ENCODE measurements around the gene TRPC4AP.
"Not testable (repeated sequence)": the region's sequence is repeated elsewhere in the genome, so short reads cannot be mapped to it uniquely, and the experiment has no call there.

Gene TRPC4AP

GRCh38 chr20:35092524-35093266, at the start of gene TRPC4AP:
TRPC4AP (minus strand) TSS chr20:35092807; CDS start chr20:35092781, 26 bp downstream.
- DNase-seq (ENCODE audit: low read depth) = peak; percentile 85

- DNase-seq (ENCODE audit: low read depth) = no peak
Observed at GRCh38 chr20:35135867-35136586, 43.4 kb upstream of the TRPC4AP start.

DNA sequence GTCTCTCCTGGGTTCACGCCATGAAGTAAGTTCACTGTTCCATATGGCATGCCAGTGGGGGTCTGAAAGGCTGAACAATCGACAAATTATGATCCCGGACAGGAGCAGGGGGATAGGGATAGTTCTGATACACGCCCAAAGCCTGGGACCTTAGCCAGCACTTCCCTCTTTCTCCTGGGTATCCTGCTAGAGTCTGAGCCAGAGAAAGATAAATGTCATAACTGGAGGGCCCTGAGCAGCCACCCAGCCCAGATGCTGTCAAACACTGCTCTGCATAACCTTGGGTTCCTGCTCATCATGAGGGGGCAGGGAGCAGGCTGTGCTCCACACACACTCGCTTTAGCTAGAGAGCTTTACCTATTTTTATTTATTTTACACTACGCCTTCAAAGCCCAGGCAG, 42.3 kb upstream of the TRPC4AP start:
- no peak for DNase-seq (ENCODE audit: low read depth)

DNA sequence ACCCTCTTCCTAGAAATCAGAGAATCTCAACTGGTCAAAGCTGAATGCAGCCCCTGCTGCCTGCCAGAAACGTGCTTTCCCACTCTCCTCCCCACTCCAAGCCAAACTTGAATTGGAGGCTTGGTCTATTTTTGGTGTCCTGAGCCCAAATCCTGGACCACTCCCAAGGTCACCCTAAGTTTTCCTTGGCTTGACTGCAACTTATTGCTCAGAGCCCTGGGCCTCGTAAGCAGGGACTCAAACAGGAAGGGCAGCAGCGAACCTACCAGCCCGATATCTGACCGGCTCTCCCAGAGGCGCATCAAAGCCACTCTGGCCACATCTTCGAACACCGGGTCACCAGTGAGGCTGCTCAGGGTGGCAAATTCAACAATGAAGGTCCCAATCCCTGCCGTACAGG, 41.9 kb upstream of the TRPC4AP start:
- DNase-seq (ENCODE audit: low read depth) = no peak

- no peak for DNase-seq (ENCODE audit: low read depth)
Observed at GRCh38 chr20:35133735-35134134, 41.1 kb upstream of the TRPC4AP start.

- DNase-seq (ENCODE audit: low read depth) = no peak
Observed at GRCh38 chr20:35133031-35133430, 40.4 kb upstream of the TRPC4AP start.

- DNase-seq (ENCODE audit: low read depth) = no peak
Observed at GRCh38 chr20:35131934-35132333, 39.3 kb upstream of the TRPC4AP start.

GRCh38 chr20:35129647-35130069, 37.1 kb upstream of the TRPC4AP start:
- no peak for DNase-seq (ENCODE audit: low read depth)

DNA sequence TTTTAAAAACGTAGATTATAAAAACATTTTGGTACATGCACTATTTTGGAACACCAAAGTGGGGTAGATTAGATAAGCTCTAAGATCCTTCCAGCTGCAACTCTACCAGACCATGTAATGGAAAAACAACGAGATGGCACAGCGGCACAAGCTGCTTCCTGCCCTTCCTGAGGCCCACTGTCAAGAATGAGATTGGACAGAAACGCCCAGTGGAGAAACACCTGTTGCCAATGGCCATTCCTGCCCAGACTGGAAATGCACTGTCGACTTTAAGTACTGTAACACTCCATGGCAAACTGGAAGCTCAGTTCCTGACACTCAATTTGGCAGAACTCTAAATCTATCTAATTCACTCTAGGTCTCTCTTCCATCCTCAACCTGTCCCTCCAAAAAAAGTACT, 33.1 kb upstream of the TRPC4AP start:
- no peak for DNase-seq (ENCODE audit: low read depth)

- DNase-seq (ENCODE audit: low read depth) = no peak
Observed at GRCh38 chr20:35122756-35123405, 30.3 kb upstream of the TRPC4AP start.

GRCh38 chr20:35121186-35121585, 28.6 kb upstream of the TRPC4AP start:
- no peak for DNase-seq (ENCODE audit: low read depth)

DNA sequence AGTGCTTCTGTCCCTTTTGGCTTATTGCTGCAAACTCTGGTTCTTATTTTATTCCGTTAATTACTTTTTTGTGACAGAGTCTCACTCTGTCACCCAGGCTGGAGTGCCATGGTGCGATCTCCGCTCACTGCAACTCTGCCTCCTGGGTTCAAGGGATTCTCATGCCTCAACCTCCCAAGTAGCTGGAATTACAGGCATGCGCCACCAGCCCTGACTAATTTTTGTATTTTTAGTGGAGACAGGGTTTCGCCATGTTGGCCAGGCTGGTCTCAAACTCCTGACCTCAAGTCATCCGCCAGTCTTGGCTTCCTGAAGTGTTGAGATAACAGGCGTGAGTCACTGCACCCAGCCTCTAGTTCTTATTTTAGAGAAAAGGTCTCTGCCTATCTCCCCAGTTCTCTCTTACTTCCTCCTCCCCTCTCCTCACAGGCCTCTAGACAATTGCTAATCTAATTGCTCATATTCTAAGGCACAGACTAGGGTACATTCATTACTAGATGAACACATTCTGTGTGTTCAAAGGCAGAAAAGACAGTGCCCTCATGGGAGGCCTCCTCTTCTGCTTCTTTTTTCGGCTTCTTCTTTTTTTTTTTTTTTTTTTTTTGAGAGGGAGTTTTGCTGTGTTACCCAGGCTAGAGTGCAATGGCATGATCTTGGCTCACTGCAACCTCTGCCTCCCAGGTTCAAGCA, 27.6 kb upstream of the TRPC4AP start:
- DNase-seq (ENCODE audit: low read depth) = no peak

GRCh38 chr20:35117629-35118028, 25.0 kb upstream of the TRPC4AP start:
- no peak for DNase-seq (ENCODE audit: low read depth)

GRCh38 chr20:35117196-35117595, 24.6 kb upstream of the TRPC4AP start:
- no peak for DNase-seq (ENCODE audit: low read depth)

DNA sequence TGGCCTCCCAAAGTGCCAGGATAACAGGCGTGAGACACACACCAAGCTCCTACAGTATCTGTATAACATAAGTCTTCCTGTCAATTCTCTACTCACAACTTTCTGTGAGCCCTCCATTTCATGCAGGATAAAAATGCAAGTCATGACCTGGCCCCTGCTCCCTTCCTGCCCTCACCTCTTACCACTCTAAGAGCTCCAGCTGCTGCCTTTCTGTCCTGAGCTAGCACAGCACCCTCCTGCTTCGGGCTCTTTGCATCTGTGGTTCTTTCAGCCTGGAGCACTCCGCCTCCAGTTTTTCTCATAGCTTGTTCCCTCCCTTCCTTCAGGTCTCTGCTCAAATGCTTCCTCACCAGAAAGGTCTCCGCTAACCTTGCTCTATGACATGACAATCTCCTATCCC, 23.7 kb upstream of the TRPC4AP start:
- no peak for DNase-seq (ENCODE audit: low read depth)

DNA sequence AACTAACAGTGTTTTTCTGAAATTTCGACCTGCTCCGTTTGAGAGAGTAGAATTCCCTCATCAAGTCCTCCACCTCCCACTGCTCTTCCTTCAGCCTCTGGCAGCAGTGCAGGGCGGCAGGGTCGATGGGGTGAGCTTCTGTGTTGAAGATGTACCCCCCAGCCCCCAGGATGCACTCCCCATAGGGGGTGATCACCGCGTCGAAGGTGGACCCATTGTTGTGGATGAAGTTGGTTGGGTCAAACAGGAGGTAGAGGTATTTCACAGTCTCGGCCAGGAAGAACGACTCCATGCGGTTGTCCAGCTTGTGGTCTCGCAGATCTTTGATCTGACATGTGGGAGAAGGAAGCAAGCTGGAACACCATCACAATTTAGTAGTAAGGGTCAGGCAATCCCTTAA, 23.0 kb upstream of the TRPC4AP start:
- DNase-seq (ENCODE audit: low read depth) = no peak

DNA sequence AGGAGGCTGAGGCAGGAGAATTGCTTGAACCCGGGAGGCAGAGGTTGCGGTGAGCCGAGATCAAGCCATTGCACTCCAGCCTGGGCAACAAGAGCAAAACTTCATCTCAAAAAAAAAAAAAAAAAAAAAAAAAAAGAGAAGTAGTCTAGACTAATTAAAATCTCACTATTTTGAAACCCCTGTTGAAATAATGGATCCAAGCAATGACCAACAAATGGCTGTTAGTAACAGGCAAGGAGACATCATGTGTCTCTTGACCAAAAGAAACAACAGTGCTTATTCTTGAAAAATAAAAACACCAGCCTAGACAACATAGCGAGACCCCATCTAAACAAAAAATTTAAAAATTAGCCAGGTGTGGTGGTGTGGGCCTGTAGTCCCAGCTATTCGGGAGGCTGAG, 19.7 kb upstream of the TRPC4AP start:
- not testable (repeated sequence) for DNase-seq (ENCODE audit: low read depth)

DNA sequence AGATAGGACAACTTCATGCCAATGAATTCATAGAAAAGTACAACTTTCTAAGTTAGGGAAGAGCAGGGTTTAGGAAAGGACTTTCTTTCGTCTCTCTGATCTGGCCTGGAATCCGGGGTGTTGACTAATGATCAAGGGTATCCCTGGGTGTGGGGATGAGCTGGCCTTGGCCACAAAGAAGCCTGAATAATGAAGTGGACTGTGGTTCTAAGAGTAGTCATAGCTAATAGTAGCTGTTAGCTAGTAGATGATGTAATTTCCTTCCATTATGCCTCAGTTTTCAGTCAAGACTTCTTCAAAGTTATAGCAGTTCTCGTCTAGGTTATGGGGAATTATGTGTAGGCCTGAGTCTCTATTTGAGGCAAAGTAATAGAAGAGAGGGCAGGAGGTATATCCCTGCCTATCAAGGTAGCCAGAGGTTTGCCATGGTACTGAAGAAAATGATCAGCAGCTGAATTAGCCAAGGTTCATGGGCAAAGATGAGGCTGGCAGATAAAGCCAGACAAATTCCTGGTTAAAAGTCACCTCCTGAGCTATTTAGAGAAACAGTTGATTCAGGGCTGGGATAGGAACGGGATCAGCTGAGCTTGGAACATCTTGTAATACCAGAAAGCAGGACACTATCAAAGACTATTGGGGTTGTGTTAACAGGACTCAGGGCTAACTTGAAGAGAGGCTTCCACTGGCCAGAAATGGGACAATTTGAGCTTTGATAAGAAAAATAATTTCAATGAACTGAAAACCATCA, 18.7 kb upstream of the TRPC4AP start:
- DNase-seq (ENCODE audit: low read depth) = no peak

GRCh38 chr20:35108921-35109320, 16.3 kb upstream of the TRPC4AP start:
- no peak for DNase-seq (ENCODE audit: low read depth)

GRCh38 chr20:35106827-35107380, 14.3 kb upstream of the TRPC4AP start:
- DNase-seq (ENCODE audit: low read depth) = no peak

DNA sequence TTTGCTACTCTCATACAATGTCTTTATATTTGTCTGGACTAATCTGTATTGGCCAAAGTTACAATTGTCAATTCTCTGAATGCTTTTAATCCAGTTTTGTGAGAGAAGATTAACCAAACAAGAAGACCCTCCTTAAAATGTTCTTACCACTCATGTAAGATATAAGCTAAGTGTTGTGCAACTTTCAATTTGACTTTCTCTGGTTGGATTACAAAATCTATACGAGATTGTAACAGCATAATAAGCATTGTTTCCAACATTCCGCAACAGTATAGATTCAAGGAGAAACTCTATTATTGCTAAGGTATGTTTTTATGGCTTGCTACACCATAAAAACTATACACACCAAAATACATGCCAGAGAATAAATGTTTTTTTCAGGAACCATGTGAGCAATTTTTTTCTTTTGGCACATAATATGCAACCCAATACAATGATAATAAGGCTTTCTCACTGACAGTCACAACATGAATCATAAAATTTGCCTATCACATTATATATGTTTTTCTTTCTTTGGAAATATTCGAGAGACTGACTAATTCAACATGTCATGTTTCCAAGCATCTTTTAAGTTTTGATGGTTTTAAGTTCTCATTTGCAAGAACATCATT, 12.2 kb upstream of the TRPC4AP start:
- DNase-seq (ENCODE audit: low read depth) = no peak
